ENCODE results near the gene UACA. TPM values are rescaled to one million over a fixed set of nuclear protein-coding genes. Genes with fewer than 3 reads are reported as not detected.

The UACA gene
- total RNA-seq, 2 experiments from 2014 or later, result 2.4 to 2.8 TPM

GRCh38 chr15:70781236-70781635 is 17.9 kb upstream of the UACA start:
- H3K4me3 Mint-ChIP-seq, result no peak overlapping the region
- POLR2A ChIA-PET, result no interaction called here
- TF ChIP-seq CTCF (IDR thresholded peaks at IDR 0.05), result no peak
- H3K27ac Mint-ChIP-seq, result no peak overlapping the region
- CTCF ChIA-PET, result no interaction called here
- no peak for DNase-seq
- H3K4me1 Mint-ChIP-seq (ENCODE audit: low read depth), result peaks cover 2% of the 10 kb centered on the region
- intact Hi-C loops (cut with micrococcal nuclease), result no loop called here
- ATAC-seq, result no peak
- H3K27me3 Mint-ChIP-seq, result peaks cover 8% of the 10 kb centered on the region
- no peaks in the 10 kb centered on the region for H3K9me3 Mint-ChIP-seq
- no peaks in the 10 kb centered on the region for H3K36me3 Mint-ChIP-seq (ENCODE audit: low read depth)

- H3K27ac Mint-ChIP-seq, result no peak overlapping the region
- intact Hi-C loops (cut with micrococcal nuclease), result no loop called here
- no peak for ATAC-seq
- ChIA-PET POLR2A (interaction anchor here (0.6 kb wide), 1 partner anchor 955 kb away, joined by 3 read pairs; no protein-coding TSS in a partner anchor), CTCF (no interaction called here)
- DNase-seq, result no peak
- H3K9me3 Mint-ChIP-seq, result no peaks in the 10 kb centered on the region
- no peaks in the 10 kb centered on the region for H3K36me3 Mint-ChIP-seq (ENCODE audit: low read depth)
- H3K4me3 Mint-ChIP-seq, result no peak overlapping the region
- TF ChIP-seq CTCF (IDR thresholded peaks at IDR 0.05), result no peak
- H3K4me1 Mint-ChIP-seq (ENCODE audit: low read depth), result peaks cover 2% of the 10 kb centered on the region
- peaks cover 6% of the 10 kb centered on the region for H3K27me3 Mint-ChIP-seq
These were observed 15.1 kb upstream of the UACA start for GRCh38 chr15:70778258-70779076.

- no peak for TF ChIP-seq CTCF (IDR thresholded peaks at IDR 0.05)
- Mint-ChIP-seq H3K27ac (no peak overlapping the region), H3K4me3 (no peak overlapping the region), H3K27me3 (peaks cover 6% of the 10 kb centered on the region), H3K36me3 (ENCODE audit: low read depth) (no peaks in the 10 kb centered on the region), H3K9me3 (no peaks in the 10 kb centered on the region), H3K4me1 (ENCODE audit: low read depth) (peaks cover 2% of the 10 kb centered on the region)
- intact Hi-C loops (cut with micrococcal nuclease), result no loop called here
- DNase-seq (no peak), ATAC-seq (no peak)
- POLR2A ChIA-PET, result no interaction called here
- CTCF ChIA-PET, result no interaction called here
These were observed 14.0 kb upstream of the UACA start for GRCh38 chr15:70777170-70777926.

GRCh38 chr15:70775160-70775559 is 11.8 kb upstream of the UACA start:
- H3K27ac Mint-ChIP-seq, result no peak overlapping the region
- no peak for ATAC-seq

More at GRCh38 chr15:70775160-70775559, 11.8 kb upstream of the UACA start:
- intact Hi-C loops (cut with micrococcal nuclease), result no loop called here
- Mint-ChIP-seq H3K4me3 (no peak overlapping the region), H3K27me3 (peaks cover 3% of the 10 kb centered on the region), H3K36me3 (ENCODE audit: low read depth) (no peaks in the 10 kb centered on the region), H3K9me3 (no peaks in the 10 kb centered on the region), H3K4me1 (ENCODE audit: low read depth) (peaks cover 4% of the 10 kb centered on the region)
- ChIA-PET CTCF (no interaction called here), POLR2A (no interaction called here)
- DNase-seq, result no peak
- TF ChIP-seq CTCF (IDR thresholded peaks at IDR 0.05), result no peak
